Suprapubic skin (tissue), 3 donors: ENCODE results near the gene KYNU.

ENCODE experiments used
- EP300 ChIP-seq: sonication (generic); formaldehyde crosslinking; IDR thresholded peaks from one replicate; pipeline ENCODE4 v1.6.1; 2017; ENCODE audit warnings: antibody characterized with exemption
- POLR2A ChIP-seq, 2 donors: fragments of 450-650 bp; IDR thresholded peaks; one replicate each; pipeline ENCODE4 v1.6.1; 2017; ENCODE audit warnings: antibody characterized with exemption in 2 of 2, mild to moderate bottlenecking in 2 of 2, moderate library complexity in 2 of 2
- TF ChIP-seq, protein P1 (sequence below), 2 donors: fragments of 200-600 bp in 1 of 2; fragments of 450-650 bp in 1 of 2; sonication (generic) in 1 of 2; IDR thresholded peaks; one replicate each; pipeline ENCODE4 v1.5.1; 2016 to 2019; ENCODE audit warnings: antibody characterized with exemption in 2 of 2, mild to moderate bottlenecking in 1 of 2, moderate library complexity in 1 of 2

- no peak for TF ChIP-seq POLR2A (IDR thresholded peaks at IDR 0.05)
- TF ChIP-seq, protein P1, sequence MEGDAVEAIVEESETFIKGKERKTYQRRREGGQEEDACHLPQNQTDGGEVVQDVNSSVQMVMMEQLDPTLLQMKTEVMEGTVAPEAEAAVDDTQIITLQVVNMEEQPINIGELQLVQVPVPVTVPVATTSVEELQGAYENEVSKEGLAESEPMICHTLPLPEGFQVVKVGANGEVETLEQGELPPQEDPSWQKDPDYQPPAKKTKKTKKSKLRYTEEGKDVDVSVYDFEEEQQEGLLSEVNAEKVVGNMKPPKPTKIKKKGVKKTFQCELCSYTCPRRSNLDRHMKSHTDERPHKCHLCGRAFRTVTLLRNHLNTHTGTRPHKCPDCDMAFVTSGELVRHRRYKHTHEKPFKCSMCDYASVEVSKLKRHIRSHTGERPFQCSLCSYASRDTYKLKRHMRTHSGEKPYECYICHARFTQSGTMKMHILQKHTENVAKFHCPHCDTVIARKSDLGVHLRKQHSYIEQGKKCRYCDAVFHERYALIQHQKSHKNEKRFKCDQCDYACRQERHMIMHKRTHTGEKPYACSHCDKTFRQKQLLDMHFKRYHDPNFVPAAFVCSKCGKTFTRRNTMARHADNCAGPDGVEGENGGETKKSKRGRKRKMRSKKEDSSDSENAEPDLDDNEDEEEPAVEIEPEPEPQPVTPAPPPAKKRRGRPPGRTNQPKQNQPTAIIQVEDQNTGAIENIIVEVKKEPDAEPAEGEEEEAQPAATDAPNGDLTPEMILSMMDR (IDR thresholded peaks at IDR 0.05) = no peak
- no peak for TF ChIP-seq EP300
Observed at GRCh38 chr2:142987044-142987443, 109.6 kb downstream of the KYNU start.
